ENCODE results near the gene SYNC. TPM values are rescaled to one million over a fixed set of nuclear protein-coding genes. Genes with fewer than 3 reads are reported as not detected.

The SYNC gene
- polyA plus RNA-seq, 3 donors: 0.05 TPM; not detected in 2

DNA sequence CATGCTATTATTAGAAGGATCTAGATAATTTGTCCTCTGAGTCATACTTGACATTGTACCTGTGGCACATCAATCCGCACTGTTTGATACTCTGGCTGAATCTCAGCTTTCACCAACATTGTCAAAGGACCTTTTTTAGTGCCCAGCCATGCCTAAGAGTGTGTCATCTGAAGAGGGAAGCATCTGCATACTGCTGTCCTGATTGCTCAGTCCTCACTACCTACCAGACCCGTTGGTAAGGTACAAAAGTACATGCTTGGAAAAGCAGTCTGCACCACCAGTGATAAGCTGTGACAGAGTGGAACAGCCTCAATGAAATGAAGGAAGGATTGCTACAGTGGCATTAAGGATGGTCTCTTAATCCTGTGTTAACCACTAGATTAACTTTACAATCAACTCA lies 17.1 kb downstream of the SYNC start:
- intact Hi-C loops (cut with micrococcal nuclease): no loop called here
- H3K27ac Mint-ChIP-seq: no peak overlapping the region
- Histone ChIP-seq H4K20me1 (ENCODE audit: insufficient read depth, low read length) (no peaks in the 10 kb centered on the region), H3K79me2 (ENCODE audit: insufficient read depth, low read length) (no peaks in the 10 kb centered on the region), H2AFZ (ENCODE audit: insufficient read depth, low read depth, low read length, poor library complexity, severe bottlenecking) (no peak overlapping the region), H3K4me2 (replicated peaks; ENCODE audit: extremely low read depth, low read length, poor library complexity, severe bottlenecking) (no peak overlapping the region), H3K4me1 (ENCODE audit: control insufficient read depth in 1 of 2, insufficient read depth in 2 of 2, low read length in 2 of 2) (no peaks in the 10 kb centered on the region), H3K9ac (ENCODE audit: insufficient read depth, low read length, poor library complexity, severe bottlenecking) (no peak overlapping the region), H3K4me3 (replicated peaks in 1 of 3; ENCODE audit: low read depth in 2 of 3, low read length in 3 of 3) (no peak overlapping the region), H3K27me3 (ENCODE audit: control insufficient read depth in 2 of 2, insufficient read depth in 2 of 2, low read length in 2 of 2) (no peaks in the 10 kb centered on the region), H3K27ac (ENCODE audit: low read depth in 1 of 2, low read length in 2 of 2) (no peak overlapping the region), H3K9me3 (replicated peaks in 1 of 2; ENCODE audit: control insufficient read depth in 1 of 2, insufficient read depth in 1 of 2, low read length in 2 of 2) (no peaks in the 10 kb centered on the region), H3K36me3 (replicated peaks in 1 of 2; ENCODE audit: control insufficient read depth in 1 of 2, insufficient read depth in 2 of 2, low read length in 2 of 2) (peaks cover 54 to 64% of the 10 kb centered on the region in 2 donors)
- no peaks in the 10 kb centered on the region for H3K9me3 Mint-ChIP-seq
- peaks cover 48 to 59% of the 10 kb centered on the region in 2 donors for H3K36me3 Mint-ChIP-seq
- H3K4me3 Mint-ChIP-seq: no peak overlapping the region
- no peak for DNase-seq
- TF ChIP-seq, protein P1, sequence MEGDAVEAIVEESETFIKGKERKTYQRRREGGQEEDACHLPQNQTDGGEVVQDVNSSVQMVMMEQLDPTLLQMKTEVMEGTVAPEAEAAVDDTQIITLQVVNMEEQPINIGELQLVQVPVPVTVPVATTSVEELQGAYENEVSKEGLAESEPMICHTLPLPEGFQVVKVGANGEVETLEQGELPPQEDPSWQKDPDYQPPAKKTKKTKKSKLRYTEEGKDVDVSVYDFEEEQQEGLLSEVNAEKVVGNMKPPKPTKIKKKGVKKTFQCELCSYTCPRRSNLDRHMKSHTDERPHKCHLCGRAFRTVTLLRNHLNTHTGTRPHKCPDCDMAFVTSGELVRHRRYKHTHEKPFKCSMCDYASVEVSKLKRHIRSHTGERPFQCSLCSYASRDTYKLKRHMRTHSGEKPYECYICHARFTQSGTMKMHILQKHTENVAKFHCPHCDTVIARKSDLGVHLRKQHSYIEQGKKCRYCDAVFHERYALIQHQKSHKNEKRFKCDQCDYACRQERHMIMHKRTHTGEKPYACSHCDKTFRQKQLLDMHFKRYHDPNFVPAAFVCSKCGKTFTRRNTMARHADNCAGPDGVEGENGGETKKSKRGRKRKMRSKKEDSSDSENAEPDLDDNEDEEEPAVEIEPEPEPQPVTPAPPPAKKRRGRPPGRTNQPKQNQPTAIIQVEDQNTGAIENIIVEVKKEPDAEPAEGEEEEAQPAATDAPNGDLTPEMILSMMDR (IDR thresholded peaks at IDR 0.05): no peak
- H3K27me3 Mint-ChIP-seq (ENCODE audit: low read depth in 3 of 3): peaks cover 0 to 5% (median 0%) of the 10 kb centered on the region in 3 donors
- H3K4me1 Mint-ChIP-seq: no peaks in the 10 kb centered on the region
- WGBS (ENCODE audit: insufficient coverage): no CpG with 5 or more reads among the region's 2 CpGs

DNA sequence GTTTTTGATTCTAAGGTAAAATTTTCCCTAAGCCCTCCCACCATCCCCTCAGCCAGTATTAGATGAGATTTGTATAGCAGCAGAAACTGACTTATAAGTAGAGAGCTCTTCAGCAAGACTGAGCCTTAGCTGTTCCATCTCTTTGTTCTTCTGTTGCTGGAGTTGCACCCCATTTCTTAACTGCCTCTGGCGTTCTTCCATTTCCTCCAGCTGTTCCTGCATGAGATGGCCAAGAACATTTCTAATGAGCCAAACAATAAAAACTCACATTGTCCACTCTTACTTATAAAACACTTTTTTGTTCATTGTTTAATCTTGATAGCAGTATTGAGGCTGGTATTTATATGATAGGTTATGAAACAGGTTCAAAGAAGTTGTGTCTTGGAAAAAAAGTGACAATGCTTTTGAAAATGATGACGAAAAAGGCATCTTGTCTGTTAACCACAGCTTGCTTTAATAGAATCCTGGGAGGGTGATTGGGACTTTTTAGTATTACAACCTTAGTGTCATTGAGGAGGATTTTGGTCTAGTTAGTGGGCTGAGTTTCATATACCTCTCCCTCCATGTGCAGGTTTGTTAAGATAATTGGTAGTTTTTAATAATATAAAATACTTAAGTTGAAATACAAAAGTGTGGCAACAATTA lies 18.3 kb downstream of the SYNC start:
- no peak overlapping the region for H3K4me3 Mint-ChIP-seq
- no peak for DNase-seq
- intact Hi-C loops (cut with micrococcal nuclease): no loop called here
- no peak overlapping the region for H2AFZ ChIP-seq (ENCODE audit: insufficient read depth, low read depth, low read length, poor library complexity, severe bottlenecking)
- no peak overlapping the region for H3K27ac ChIP-seq (ENCODE audit: low read depth in 1 of 2, low read length in 2 of 2)
- H3K79me2 ChIP-seq (ENCODE audit: insufficient read depth, low read length): no peaks in the 10 kb centered on the region
- no peaks in the 10 kb centered on the region for H3K4me1 Mint-ChIP-seq
- WGBS (ENCODE audit: insufficient coverage): 60% methylated on average over 2 of the region's 2 CpGs
- H3K4me1 ChIP-seq (ENCODE audit: control insufficient read depth in 1 of 2, insufficient read depth in 2 of 2, low read length in 2 of 2): no peaks in the 10 kb centered on the region
- H3K4me2 ChIP-seq (replicated peaks; ENCODE audit: extremely low read depth, low read length, poor library complexity, severe bottlenecking): no peak overlapping the region
- TF ChIP-seq, protein P1 (IDR thresholded peaks at IDR 0.05): no peak
- H3K27me3 Mint-ChIP-seq (ENCODE audit: low read depth in 3 of 3): no peaks in the 10 kb centered on the region
- H3K9me3 Mint-ChIP-seq: no peaks in the 10 kb centered on the region
- no peaks in the 10 kb centered on the region for H3K27me3 ChIP-seq (ENCODE audit: control insufficient read depth in 2 of 2, insufficient read depth in 2 of 2, low read length in 2 of 2)
- H3K36me3 Mint-ChIP-seq: peaks cover 59 to 71% of the 10 kb centered on the region in 2 donors
- peaks cover 60 to 76% of the 10 kb centered on the region in 2 donors for H3K36me3 ChIP-seq (replicated peaks in 1 of 2; ENCODE audit: control insufficient read depth in 1 of 2, insufficient read depth in 2 of 2, low read length in 2 of 2)
- no peaks in the 10 kb centered on the region for H3K9me3 ChIP-seq (replicated peaks in 1 of 2; ENCODE audit: control insufficient read depth in 1 of 2, insufficient read depth in 1 of 2, low read length in 2 of 2)
- no peak overlapping the region for H3K27ac Mint-ChIP-seq
- no peak overlapping the region for H3K4me3 ChIP-seq (replicated peaks in 1 of 3; ENCODE audit: low read depth in 2 of 3, low read length in 3 of 3)
- no peak overlapping the region for H3K9ac ChIP-seq (ENCODE audit: insufficient read depth, low read length, poor library complexity, severe bottlenecking)
- H4K20me1 ChIP-seq (ENCODE audit: insufficient read depth, low read length): no peaks in the 10 kb centered on the region

All from CD14-positive monocyte (primary cell).